ENCODE measurements around the gene NDUFS2. TPM values are rescaled to one million over a fixed set of nuclear protein-coding genes. Genes with fewer than 3 reads are reported as not detected.

Gene NDUFS2
- total RNA-seq, 3 donors from 2014 or later (not counting 1 experiment from before 2014, with no cell fraction given) = 74.7 to 88.8 (median 84.7) TPM

GRCh38 chr1:161200421-161200991 lies 1.7 kb upstream of the NDUFS2 start:
- H3K27me3 ChIP-seq (ENCODE audit: control insufficient read depth, insufficient read depth, low read length) = no peaks in the 10 kb centered on the region
- peak in 1 of 2 donors; percentile 50 for DNase-seq
- intact Hi-C loops (cut with micrococcal nuclease) = loop anchor here (5.0 kb wide), 1 partner anchor 33 kb away; the partner anchor contains the start of gene PPOX
- peaks cover 49% of the 10 kb centered on the region for H3K4me1 ChIP-seq (ENCODE audit: control insufficient read depth, insufficient read depth, low read length)
- H3K4me3 Mint-ChIP-seq = no peak overlapping the region
- H3K4me1 Mint-ChIP-seq = peaks cover 29 to 61% of the 10 kb centered on the region in 2 donors
- no peaks in the 10 kb centered on the region for H3K9me3 Mint-ChIP-seq
- TF ChIP-seq CTCF (IDR thresholded peaks at IDR 0.05) = no peak
- no peak overlapping the region for H3K27ac ChIP-seq (ENCODE audit: low read length)
- no peak overlapping the region for H3K4me3 ChIP-seq (ENCODE audit: low read length)
- H3K27me3 Mint-ChIP-seq (ENCODE audit: low read depth in 2 of 2) = no peaks in the 10 kb centered on the region
- ATAC-seq = no peak
- H3K36me3 Mint-ChIP-seq = peaks cover 9% of the 10 kb centered on the region
- H3K9me3 ChIP-seq (ENCODE audit: control insufficient read depth, insufficient read depth, low read length) = no peaks in the 10 kb centered on the region
- 37% methylated on average over 3 of the region's 5 CpGs for WGBS (ENCODE audit: insufficient coverage)
- H3K27ac Mint-ChIP-seq = peak overlapping the region; percentile 95 to 96
- H3K36me3 ChIP-seq (ENCODE audit: control insufficient read depth, insufficient read depth, low read length) = peaks cover 10% of the 10 kb centered on the region

GRCh38 chr1:161200992-161201835 lies 953 bp upstream of the NDUFS2 start:
- peaks cover 42% of the 10 kb centered on the region for H3K4me1 ChIP-seq (ENCODE audit: control insufficient read depth, insufficient read depth, low read length)
- intact Hi-C loops (cut with micrococcal nuclease) = loop anchor here (5.0 kb wide), 1 partner anchor 34 kb away; the partner anchor contains the start of gene PPOX
- peak overlapping the region; percentile 90 for H3K27ac ChIP-seq (ENCODE audit: low read length)
- ATAC-seq (no peak), DNase-seq (no peak)
- TF ChIP-seq CTCF (IDR thresholded peaks at IDR 0.05) = no peak
- no peaks in the 10 kb centered on the region for H3K27me3 Mint-ChIP-seq (ENCODE audit: low read depth in 2 of 2)
- no peaks in the 10 kb centered on the region for H3K9me3 ChIP-seq (ENCODE audit: control insufficient read depth, insufficient read depth, low read length)
- H3K27me3 ChIP-seq (ENCODE audit: control insufficient read depth, insufficient read depth, low read length) = no peaks in the 10 kb centered on the region
- H3K36me3 ChIP-seq (ENCODE audit: control insufficient read depth, insufficient read depth, low read length) = peaks cover 12% of the 10 kb centered on the region
- H3K27ac Mint-ChIP-seq = peak overlapping the region; percentile 95 to 96
- WGBS (ENCODE audit: insufficient coverage) = 89% methylated on average over 13 of the region's 13 CpGs
- peak overlapping the region; percentile 94 for H3K4me3 Mint-ChIP-seq
- peak overlapping the region; percentile 76 for H3K4me3 ChIP-seq (ENCODE audit: low read length)
- peaks cover 9% of the 10 kb centered on the region for H3K36me3 Mint-ChIP-seq
- no peaks in the 10 kb centered on the region for H3K9me3 Mint-ChIP-seq
- peaks cover 29 to 57% of the 10 kb centered on the region in 2 donors for H3K4me1 Mint-ChIP-seq

GRCh38 chr1:161206411-161207140 lies 4.4 kb downstream of the NDUFS2 start:
- Mint-ChIP-seq H3K4me1 (peaks cover 40 to 42% of the 10 kb centered on the region in 2 donors), H3K36me3 (peaks cover 22% of the 10 kb centered on the region), H3K9me3 (no peaks in the 10 kb centered on the region), H3K27ac (peak overlapping the region in 1 of 2 donors; percentile 38), H3K4me3 (no peak overlapping the region), H3K27me3 (ENCODE audit: low read depth in 2 of 2) (no peaks in the 10 kb centered on the region)
- Histone ChIP-seq H3K4me1 (ENCODE audit: control insufficient read depth, insufficient read depth, low read length) (peaks cover 23% of the 10 kb centered on the region), H3K27me3 (ENCODE audit: control insufficient read depth, insufficient read depth, low read length) (no peaks in the 10 kb centered on the region), H3K9me3 (ENCODE audit: control insufficient read depth, insufficient read depth, low read length) (no peaks in the 10 kb centered on the region), H3K27ac (ENCODE audit: low read length) (no peak overlapping the region), H3K4me3 (ENCODE audit: low read length) (no peak overlapping the region), H3K36me3 (ENCODE audit: control insufficient read depth, insufficient read depth, low read length) (peaks cover 55% of the 10 kb centered on the region)
- 95% methylated on average over 12 of the region's 12 CpGs for WGBS (ENCODE audit: insufficient coverage)
- intact Hi-C loops (cut with micrococcal nuclease) = no loop called here
- TF ChIP-seq CTCF (IDR thresholded peaks at IDR 0.05) = no peak
- DNase-seq = no peak
- no peak for ATAC-seq
